CD14-positive monocyte (primary cell): ENCODE measurements around the gene C5orf47. TPM values are rescaled to one million over a fixed set of nuclear protein-coding genes. Genes with fewer than 3 reads are reported as not detected.

Source experiments
- DNase-seq, 3 donors: peaks; one replicate each; pipeline ENCODE4 v3.0.0-alpha.2; 2011 to 2022
- H2AFZ ChIP-seq: 2 replicates; pipeline ENCODE4 v1.6.0; 2012; ENCODE audit warnings: mild to moderate bottlenecking, low read depth, low read length, inconsistent platforms; ENCODE audit not compliant: insufficient read depth, poor library complexity, severe bottlenecking
- H3K27ac ChIP-seq, 2 donors: 1 replicate in 1 of 2; 2 replicates in 1 of 2; pipeline ENCODE4 v1.5.1; 2012 to 2013; ENCODE audit warnings: low read length in 2 of 2, control low read depth in 1 of 2, inconsistent platforms in 1 of 2, low read depth in 1 of 2, mild to moderate bottlenecking in 1 of 2
- H3K27me3 ChIP-seq, 2 donors: one replicate each; pipeline versions ENCODE4 v1.6.0 to v1.6.1; 2011 to 2013; ENCODE audit warnings: low read length in 2 of 2; ENCODE audit not compliant: control insufficient read depth in 2 of 2, insufficient read depth in 2 of 2
- H3K36me3 ChIP-seq, 2 donors: replicated peaks in 1 of 2; 1 replicate in 1 of 2; 2 replicates in 1 of 2; pipeline versions ENCODE4 v1.5.1 to v1.6.1; 2012 to 2013; ENCODE audit warnings: low read length in 2 of 2, control low read depth in 1 of 2, inconsistent platforms in 1 of 2, mild to moderate bottlenecking in 1 of 2; ENCODE audit not compliant: insufficient read depth in 2 of 2, control insufficient read depth in 1 of 2
- H3K4me1 ChIP-seq, 2 donors: 1 replicate in 1 of 2; 2 replicates in 1 of 2; pipeline versions ENCODE4 v1.5.1 to v1.6.1; 2012 to 2013; ENCODE audit warnings: low read length in 2 of 2, control low read depth in 1 of 2, inconsistent platforms in 1 of 2, mild to moderate bottlenecking in 1 of 2, moderate library complexity in 1 of 2; ENCODE audit not compliant: insufficient read depth in 2 of 2, control insufficient read depth in 1 of 2
- H3K4me2 ChIP-seq: replicated peaks from 2 replicates; pipeline ENCODE3; 2012; ENCODE audit warnings: low read length, moderate library complexity, mild to moderate bottlenecking; ENCODE audit not compliant: poor library complexity, severe bottlenecking; ENCODE audit errors: extremely low read depth
- H3K4me3 ChIP-seq, 3 experiments: fragments of 200-600 bp in 1 of 3; sonication (generic) in 1 of 3; replicated peaks in 1 of 3; 1 replicate in 2 of 3; 2 replicates in 1 of 3; pipeline ENCODE4 v1.5.1; 2011 to 2013; ENCODE audit warnings: low read length in 3 of 3, mild to moderate bottlenecking in 3 of 3, control low read depth in 2 of 3, low read depth in 2 of 3, inconsistent platforms in 1 of 3, moderate library complexity in 1 of 3
- H3K79me2 ChIP-seq: 2 replicates; pipeline ENCODE4 v1.6.0; 2012; ENCODE audit warnings: mild to moderate bottlenecking, control low read depth, inconsistent platforms, low read length, moderate library complexity; ENCODE audit not compliant: insufficient read depth
- H3K9ac ChIP-seq: 2 replicates; pipeline ENCODE4 v1.6.0; 2017; ENCODE audit warnings: low read length, mild to moderate bottlenecking; ENCODE audit not compliant: insufficient read depth, poor library complexity, severe bottlenecking
- H3K9me3 ChIP-seq, 2 donors: replicated peaks in 1 of 2; 1 replicate in 1 of 2; 2 replicates in 1 of 2; pipeline versions ENCODE4 v1.5.1 to v1.6.1; 2012 to 2013; ENCODE audit warnings: low read length in 2 of 2, control low read depth in 1 of 2; ENCODE audit not compliant: control insufficient read depth in 1 of 2, insufficient read depth in 1 of 2
- H4K20me1 ChIP-seq: 2 replicates; pipeline ENCODE4 v1.6.0; 2012; ENCODE audit warnings: mild to moderate bottlenecking, low read length, control low read depth, moderate library complexity; ENCODE audit not compliant: insufficient read depth
- H3K27ac Mint-ChIP-seq, 7 donors: one replicate each; pipeline ENCODE4 v1.8.0; 2020; ENCODE audit warnings: mild to moderate bottlenecking in 7 of 7, mixed read lengths in 7 of 7, moderate library complexity in 6 of 7, inconsistent platforms in 2 of 7
- H3K27me3 Mint-ChIP-seq, 3 donors: one replicate each; pipeline ENCODE4 v1.8.0; 2021 to 2022; ENCODE audit warnings: low read depth in 3 of 3, mild to moderate bottlenecking in 3 of 3, mixed read lengths in 3 of 3, moderate library complexity in 3 of 3, inconsistent platforms in 1 of 3
- H3K36me3 Mint-ChIP-seq, 2 donors: one replicate each; pipeline ENCODE4 v1.8.0; 2020; ENCODE audit warnings: mixed read lengths in 2 of 2, inconsistent platforms in 1 of 2, mild to moderate bottlenecking in 1 of 2
- H3K4me1 Mint-ChIP-seq: one replicate; pipeline ENCODE4 v1.8.0; 2020; ENCODE audit warnings: mild to moderate bottlenecking, mixed read lengths
- H3K4me3 Mint-ChIP-seq, 2 donors: one replicate each; pipeline ENCODE4 v1.8.0; 2020; ENCODE audit warnings: mild to moderate bottlenecking in 2 of 2, mixed read lengths in 2 of 2, moderate library complexity in 1 of 2
- H3K9me3 Mint-ChIP-seq, 7 donors: one replicate each; pipeline ENCODE4 v1.8.0; 2020 to 2022; ENCODE audit warnings: mixed read lengths in 7 of 7, mild to moderate bottlenecking in 6 of 7, moderate library complexity in 6 of 7, inconsistent platforms in 2 of 7
- WGBS: methylation state at CpG from one replicate; pipeline ENCODE4 v1.1.5; 2013; ENCODE audit warnings: missing lambda C conversion rate; ENCODE audit not compliant: insufficient coverage; 5-methylcytosine and 5-hydroxymethylcytosine counted together
- intact Hi-C, 2 donors: fragments of 100-400 bp; cut with micrococcal nuclease; formaldehyde crosslinking; loops; one replicate each; pipeline versions ENCODE4 v1.15.0 to v1.15.1; 2023
- polyA plus RNA-seq, 3 donors: library from polyadenylated mRNA; depleted of rRNA in 1 of 3; unstranded in 2 of 3; stranded (reverse) in 1 of 3; fragments of 300-500 nt in 2 of 3; fragments of >200 nt in 1 of 3; fragmentation: Illumina TruSeq in 2 of 3; gene quantifications; 1 replicate in 2 of 3; 2 replicates in 1 of 3; pipeline ENCODE4 v1.2.3, GENCODE V29; 2012 to 2021
- TF ChIP-seq, protein P1 (sequence below): fragments of 200-600 bp; IDR thresholded peaks from one replicate; pipeline ENCODE4 v1.8.0; 2022; ENCODE audit warnings: antibody characterized with exemption, mild to moderate bottlenecking

Gene C5orf47
- polyA plus RNA-seq, 3 donors, result not detected

DNA sequence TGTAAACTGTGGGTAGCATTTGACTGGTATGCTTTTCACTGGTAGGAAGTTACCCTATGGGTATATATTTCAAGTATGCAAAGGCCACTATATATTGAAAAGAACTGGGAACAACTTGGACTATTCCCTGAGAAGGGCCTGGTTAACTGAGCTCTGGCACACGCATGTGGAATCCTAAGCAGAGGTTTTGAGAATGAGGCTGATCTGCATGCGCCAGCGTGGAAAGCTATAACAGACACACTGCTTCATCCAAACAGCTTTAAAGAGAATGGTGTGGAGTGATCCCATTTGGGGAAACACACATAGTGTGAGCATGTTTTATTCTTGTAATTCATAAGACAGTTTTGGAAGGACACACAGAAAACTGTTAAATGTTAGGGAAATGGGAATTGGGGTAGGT is 64.9 kb downstream of the C5orf47 start:
- H3K27me3 ChIP-seq, result no peaks in the 10 kb centered on the region
- H3K9me3 ChIP-seq, result no peaks in the 10 kb centered on the region
- Mint-ChIP-seq H3K27me3 (peaks cover 3 to 10% (median 6%) of the 10 kb centered on the region in 3 donors), H3K4me3 (no peak overlapping the region), H3K36me3 (no peaks in the 10 kb centered on the region), H3K9me3 (peaks cover 0 to 2% (median 0%) of the 10 kb centered on the region in 7 donors), H3K4me1 (no peaks in the 10 kb centered on the region), H3K27ac (no peak overlapping the region)
- H4K20me1 ChIP-seq, result no peaks in the 10 kb centered on the region
- H3K4me2 ChIP-seq, result no peak overlapping the region
- H3K9ac ChIP-seq, result no peak overlapping the region
- H3K4me1 ChIP-seq, result no peaks in the 10 kb centered on the region
- no peak overlapping the region for H3K4me3 ChIP-seq
- DNase-seq, result no peak
- no peaks in the 10 kb centered on the region for H3K36me3 ChIP-seq
- H3K79me2 ChIP-seq, result no peaks in the 10 kb centered on the region
- H3K27ac ChIP-seq, result no peak overlapping the region
- WGBS, result 100% methylated on average over 1 of the region's 3 CpGs
- TF ChIP-seq, protein P1, sequence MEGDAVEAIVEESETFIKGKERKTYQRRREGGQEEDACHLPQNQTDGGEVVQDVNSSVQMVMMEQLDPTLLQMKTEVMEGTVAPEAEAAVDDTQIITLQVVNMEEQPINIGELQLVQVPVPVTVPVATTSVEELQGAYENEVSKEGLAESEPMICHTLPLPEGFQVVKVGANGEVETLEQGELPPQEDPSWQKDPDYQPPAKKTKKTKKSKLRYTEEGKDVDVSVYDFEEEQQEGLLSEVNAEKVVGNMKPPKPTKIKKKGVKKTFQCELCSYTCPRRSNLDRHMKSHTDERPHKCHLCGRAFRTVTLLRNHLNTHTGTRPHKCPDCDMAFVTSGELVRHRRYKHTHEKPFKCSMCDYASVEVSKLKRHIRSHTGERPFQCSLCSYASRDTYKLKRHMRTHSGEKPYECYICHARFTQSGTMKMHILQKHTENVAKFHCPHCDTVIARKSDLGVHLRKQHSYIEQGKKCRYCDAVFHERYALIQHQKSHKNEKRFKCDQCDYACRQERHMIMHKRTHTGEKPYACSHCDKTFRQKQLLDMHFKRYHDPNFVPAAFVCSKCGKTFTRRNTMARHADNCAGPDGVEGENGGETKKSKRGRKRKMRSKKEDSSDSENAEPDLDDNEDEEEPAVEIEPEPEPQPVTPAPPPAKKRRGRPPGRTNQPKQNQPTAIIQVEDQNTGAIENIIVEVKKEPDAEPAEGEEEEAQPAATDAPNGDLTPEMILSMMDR, result no peak
- intact Hi-C loops, result no loop called here
- H2AFZ ChIP-seq, result no peak overlapping the region

Other genes with a start within 250 kb of the C5orf47 start
- 10 to 100 TPM; 10.7 to 27.3 (median 13.9) TPM for gene CPEB4, start 100.8 kb upstream of the C5orf47 start, polyA plus RNA-seq
- gene NSG2, start 56.5 kb downstream of the C5orf47 start, polyA plus RNA-seq, result not detected